CD14-positive monocyte (primary cell): ENCODE results near the gene RECQL5. TPM values are rescaled to one million over a fixed set of nuclear protein-coding genes. Genes with fewer than 3 reads are reported as not detected.

Experiments used
- DNase-seq, 3 donors: peaks; one replicate each; pipeline ENCODE4 v3.0.0-alpha.2; 2011 to 2022
- H2AFZ ChIP-seq: 2 replicates; pipeline ENCODE4 v1.6.0; 2012; ENCODE audit warnings: mild to moderate bottlenecking, low read depth, low read length, inconsistent platforms; ENCODE audit not compliant: insufficient read depth, poor library complexity, severe bottlenecking
- H3K27ac ChIP-seq, 2 donors: 1 replicate in 1 of 2; 2 replicates in 1 of 2; pipeline ENCODE4 v1.5.1; 2012 to 2013; ENCODE audit warnings: low read length in 2 of 2, control low read depth in 1 of 2, inconsistent platforms in 1 of 2, low read depth in 1 of 2, mild to moderate bottlenecking in 1 of 2
- H3K27me3 ChIP-seq, 2 donors: one replicate each; pipeline versions ENCODE4 v1.6.0 to v1.6.1; 2011 to 2013; ENCODE audit warnings: low read length in 2 of 2; ENCODE audit not compliant: control insufficient read depth in 2 of 2, insufficient read depth in 2 of 2
- H3K36me3 ChIP-seq, 2 donors: replicated peaks in 1 of 2; 1 replicate in 1 of 2; 2 replicates in 1 of 2; pipeline versions ENCODE4 v1.5.1 to v1.6.1; 2012 to 2013; ENCODE audit warnings: low read length in 2 of 2, control low read depth in 1 of 2, inconsistent platforms in 1 of 2, mild to moderate bottlenecking in 1 of 2; ENCODE audit not compliant: insufficient read depth in 2 of 2, control insufficient read depth in 1 of 2
- H3K4me1 ChIP-seq, 2 donors: 1 replicate in 1 of 2; 2 replicates in 1 of 2; pipeline versions ENCODE4 v1.5.1 to v1.6.1; 2012 to 2013; ENCODE audit warnings: low read length in 2 of 2, control low read depth in 1 of 2, inconsistent platforms in 1 of 2, mild to moderate bottlenecking in 1 of 2, moderate library complexity in 1 of 2; ENCODE audit not compliant: insufficient read depth in 2 of 2, control insufficient read depth in 1 of 2
- H3K4me2 ChIP-seq: replicated peaks from 2 replicates; pipeline ENCODE3; 2012; ENCODE audit warnings: low read length, moderate library complexity, mild to moderate bottlenecking; ENCODE audit not compliant: poor library complexity, severe bottlenecking; ENCODE audit errors: extremely low read depth
- H3K4me3 ChIP-seq, 3 experiments: fragments of 200-600 bp in 1 of 3; sonication (generic) in 1 of 3; replicated peaks in 1 of 3; 1 replicate in 2 of 3; 2 replicates in 1 of 3; pipeline ENCODE4 v1.5.1; 2011 to 2013; ENCODE audit warnings: low read length in 3 of 3, mild to moderate bottlenecking in 3 of 3, control low read depth in 2 of 3, low read depth in 2 of 3, inconsistent platforms in 1 of 3, moderate library complexity in 1 of 3
- H3K79me2 ChIP-seq: 2 replicates; pipeline ENCODE4 v1.6.0; 2012; ENCODE audit warnings: mild to moderate bottlenecking, control low read depth, inconsistent platforms, low read length, moderate library complexity; ENCODE audit not compliant: insufficient read depth
- H3K9ac ChIP-seq: 2 replicates; pipeline ENCODE4 v1.6.0; 2017; ENCODE audit warnings: low read length, mild to moderate bottlenecking; ENCODE audit not compliant: insufficient read depth, poor library complexity, severe bottlenecking
- H3K9me3 ChIP-seq, 2 donors: replicated peaks in 1 of 2; 1 replicate in 1 of 2; 2 replicates in 1 of 2; pipeline versions ENCODE4 v1.5.1 to v1.6.1; 2012 to 2013; ENCODE audit warnings: low read length in 2 of 2, control low read depth in 1 of 2; ENCODE audit not compliant: control insufficient read depth in 1 of 2, insufficient read depth in 1 of 2
- H4K20me1 ChIP-seq: 2 replicates; pipeline ENCODE4 v1.6.0; 2012; ENCODE audit warnings: mild to moderate bottlenecking, low read length, control low read depth, moderate library complexity; ENCODE audit not compliant: insufficient read depth
- H3K27ac Mint-ChIP-seq, 7 donors: one replicate each; pipeline ENCODE4 v1.8.0; 2020; ENCODE audit warnings: mild to moderate bottlenecking in 7 of 7, mixed read lengths in 7 of 7, moderate library complexity in 6 of 7, inconsistent platforms in 2 of 7
- H3K27me3 Mint-ChIP-seq, 3 donors: one replicate each; pipeline ENCODE4 v1.8.0; 2021 to 2022; ENCODE audit warnings: low read depth in 3 of 3, mild to moderate bottlenecking in 3 of 3, mixed read lengths in 3 of 3, moderate library complexity in 3 of 3, inconsistent platforms in 1 of 3
- H3K36me3 Mint-ChIP-seq, 2 donors: one replicate each; pipeline ENCODE4 v1.8.0; 2020; ENCODE audit warnings: mixed read lengths in 2 of 2, inconsistent platforms in 1 of 2, mild to moderate bottlenecking in 1 of 2
- H3K4me1 Mint-ChIP-seq: one replicate; pipeline ENCODE4 v1.8.0; 2020; ENCODE audit warnings: mild to moderate bottlenecking, mixed read lengths
- H3K4me3 Mint-ChIP-seq, 2 donors: one replicate each; pipeline ENCODE4 v1.8.0; 2020; ENCODE audit warnings: mild to moderate bottlenecking in 2 of 2, mixed read lengths in 2 of 2, moderate library complexity in 1 of 2
- H3K9me3 Mint-ChIP-seq, 7 donors: one replicate each; pipeline ENCODE4 v1.8.0; 2020 to 2022; ENCODE audit warnings: mixed read lengths in 7 of 7, mild to moderate bottlenecking in 6 of 7, moderate library complexity in 6 of 7, inconsistent platforms in 2 of 7
- WGBS: methylation state at CpG from one replicate; pipeline ENCODE4 v1.1.5; 2013; ENCODE audit warnings: missing lambda C conversion rate; ENCODE audit not compliant: insufficient coverage; 5-methylcytosine and 5-hydroxymethylcytosine counted together
- intact Hi-C, 2 donors: fragments of 100-400 bp; cut with micrococcal nuclease; formaldehyde crosslinking; loops; one replicate each; pipeline versions ENCODE4 v1.15.0 to v1.15.1; 2023
- polyA plus RNA-seq, 3 donors: library from polyadenylated mRNA; depleted of rRNA in 1 of 3; unstranded in 2 of 3; stranded (reverse) in 1 of 3; fragments of 300-500 nt in 2 of 3; fragments of >200 nt in 1 of 3; fragmentation: Illumina TruSeq in 2 of 3; gene quantifications; 1 replicate in 2 of 3; 2 replicates in 1 of 3; pipeline ENCODE4 v1.2.3, GENCODE V29; 2012 to 2021
- TF ChIP-seq, protein P1 (sequence below): fragments of 200-600 bp; IDR thresholded peaks from one replicate; pipeline ENCODE4 v1.8.0; 2022; ENCODE audit warnings: antibody characterized with exemption, mild to moderate bottlenecking

Gene RECQL5
- polyA plus RNA-seq, 3 donors, result 3.1 to 27.7 (median 4.4) TPM

DNA sequence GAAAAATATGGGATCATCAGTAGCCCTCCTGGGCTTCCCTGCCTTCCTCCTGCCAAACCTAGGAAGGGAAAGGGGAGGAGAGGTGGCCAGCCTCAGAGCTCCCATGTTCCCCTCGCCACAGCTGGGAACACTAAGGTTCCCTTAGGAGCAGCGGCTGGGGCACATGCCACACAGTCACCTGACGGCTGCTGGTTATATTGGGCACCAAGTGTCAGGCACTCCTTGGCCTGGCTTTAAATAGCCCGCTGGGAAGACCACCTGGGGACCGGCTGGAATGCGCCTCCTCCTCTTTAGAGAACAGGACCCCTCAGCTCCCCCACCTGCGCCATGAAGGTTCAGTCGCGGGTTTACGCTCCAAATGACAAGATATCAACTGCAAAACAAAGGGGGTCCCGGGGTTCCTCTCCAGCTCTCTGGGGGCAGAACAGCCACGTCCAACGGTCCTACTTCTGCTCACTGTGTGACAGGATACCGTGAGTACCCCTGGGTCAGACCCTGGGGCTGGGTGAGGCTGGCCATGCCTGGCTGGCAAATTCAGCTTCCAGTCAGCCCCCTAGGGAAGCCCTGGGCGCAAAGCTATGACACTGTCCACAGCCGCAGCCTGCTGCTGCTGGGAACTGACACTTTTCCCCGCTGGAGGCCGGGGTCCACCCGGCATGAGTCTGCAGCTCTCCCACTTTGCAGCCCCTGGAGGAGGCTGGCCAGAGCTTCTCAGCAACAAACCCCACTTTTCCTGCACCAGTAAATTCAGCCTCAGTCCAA lies 30.4 kb downstream of the RECQL5 start:
- Mint-ChIP-seq H3K36me3 (peaks cover 17 to 18% of the 10 kb centered on the region in 2 donors), H3K27me3 (peaks cover 2 to 8% (median 4%) of the 10 kb centered on the region in 3 donors), H3K4me3 (no peak overlapping the region), H3K27ac (no peak overlapping the region), H3K9me3 (peaks cover 0 to 2% (median 0%) of the 10 kb centered on the region in 7 donors), H3K4me1 (peaks cover 11% of the 10 kb centered on the region)
- intact Hi-C loops, result no loop called here
- no peaks in the 10 kb centered on the region for H3K9me3 ChIP-seq
- TF ChIP-seq, protein P1, sequence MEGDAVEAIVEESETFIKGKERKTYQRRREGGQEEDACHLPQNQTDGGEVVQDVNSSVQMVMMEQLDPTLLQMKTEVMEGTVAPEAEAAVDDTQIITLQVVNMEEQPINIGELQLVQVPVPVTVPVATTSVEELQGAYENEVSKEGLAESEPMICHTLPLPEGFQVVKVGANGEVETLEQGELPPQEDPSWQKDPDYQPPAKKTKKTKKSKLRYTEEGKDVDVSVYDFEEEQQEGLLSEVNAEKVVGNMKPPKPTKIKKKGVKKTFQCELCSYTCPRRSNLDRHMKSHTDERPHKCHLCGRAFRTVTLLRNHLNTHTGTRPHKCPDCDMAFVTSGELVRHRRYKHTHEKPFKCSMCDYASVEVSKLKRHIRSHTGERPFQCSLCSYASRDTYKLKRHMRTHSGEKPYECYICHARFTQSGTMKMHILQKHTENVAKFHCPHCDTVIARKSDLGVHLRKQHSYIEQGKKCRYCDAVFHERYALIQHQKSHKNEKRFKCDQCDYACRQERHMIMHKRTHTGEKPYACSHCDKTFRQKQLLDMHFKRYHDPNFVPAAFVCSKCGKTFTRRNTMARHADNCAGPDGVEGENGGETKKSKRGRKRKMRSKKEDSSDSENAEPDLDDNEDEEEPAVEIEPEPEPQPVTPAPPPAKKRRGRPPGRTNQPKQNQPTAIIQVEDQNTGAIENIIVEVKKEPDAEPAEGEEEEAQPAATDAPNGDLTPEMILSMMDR, result no peak
- no peaks in the 10 kb centered on the region for H3K79me2 ChIP-seq
- 96% methylated on average over 16 of the region's 19 CpGs for WGBS
- no peak overlapping the region for H3K4me2 ChIP-seq
- no peak overlapping the region for H3K9ac ChIP-seq
- DNase-seq, result no peak
- H3K27me3 ChIP-seq, result no peaks in the 10 kb centered on the region
- H3K4me3 ChIP-seq, result no peak overlapping the region
- no peak overlapping the region for H3K27ac ChIP-seq
- peaks cover 5 to 13% of the 10 kb centered on the region in 2 donors for H3K4me1 ChIP-seq
- H2AFZ ChIP-seq, result no peak overlapping the region
- peaks cover 13% of the 10 kb centered on the region for H4K20me1 ChIP-seq
- H3K36me3 ChIP-seq, result peaks cover 8 to 27% of the 10 kb centered on the region in 2 donors

DNA sequence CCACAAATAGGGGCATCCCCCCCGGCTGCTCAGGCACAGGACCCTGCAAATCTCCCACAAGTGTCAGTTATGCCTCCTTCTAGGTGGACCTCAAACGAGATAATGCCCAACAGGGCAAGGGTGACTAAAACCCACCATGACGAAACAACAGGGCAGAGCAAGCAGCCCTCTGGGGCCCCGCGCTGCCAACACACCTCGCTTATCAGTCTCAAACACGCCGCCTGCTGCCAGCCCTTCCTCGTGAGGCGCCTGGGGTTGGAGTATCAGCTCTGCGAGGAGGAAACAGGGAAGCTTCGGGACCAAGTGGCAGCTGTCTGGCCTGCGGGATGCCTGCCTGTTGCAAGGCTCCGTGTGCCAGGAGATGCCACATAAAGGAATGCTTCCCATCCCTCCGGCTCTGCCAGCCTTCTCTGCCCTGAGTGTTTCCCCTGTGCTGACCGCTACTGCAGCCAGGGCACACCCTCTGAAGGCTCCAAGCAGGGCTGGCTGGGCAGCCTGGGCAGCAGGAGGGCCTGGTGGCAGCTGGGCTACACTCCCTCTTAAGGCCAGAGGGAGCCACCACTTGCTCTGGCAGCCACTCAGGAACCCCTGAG lies 31.2 kb downstream of the RECQL5 start:
- peaks cover 17 to 20% of the 10 kb centered on the region in 2 donors for H3K36me3 Mint-ChIP-seq

More for the DNA sequence above, 31.2 kb downstream of the RECQL5 start:
- no peak overlapping the region for H3K4me3 ChIP-seq
- no peak overlapping the region for H3K9ac ChIP-seq
- peaks cover 5 to 13% of the 10 kb centered on the region in 2 donors for H3K4me1 ChIP-seq
- H4K20me1 ChIP-seq, result peaks cover 13% of the 10 kb centered on the region
- WGBS, result 22% methylated on average over 14 of the region's 16 CpGs
- peaks cover 0 to 2% (median 0%) of the 10 kb centered on the region in 7 donors for H3K9me3 Mint-ChIP-seq
- peaks cover 2 to 8% (median 4%) of the 10 kb centered on the region in 3 donors for H3K27me3 Mint-ChIP-seq
- H3K27me3 ChIP-seq, result no peaks in the 10 kb centered on the region
- H3K4me1 Mint-ChIP-seq, result peaks cover 11% of the 10 kb centered on the region
- TF ChIP-seq, protein P1, result no peak
- no peak overlapping the region for H2AFZ ChIP-seq
- DNase-seq, result no peak
- no peak overlapping the region for H3K4me3 Mint-ChIP-seq
- H3K27ac ChIP-seq, result no peak overlapping the region
- H3K4me2 ChIP-seq, result no peak overlapping the region
- peak overlapping the region in 1 of 7 donors; percentile 64 for H3K27ac Mint-ChIP-seq
- intact Hi-C loops, result no loop called here
- H3K36me3 ChIP-seq, result peaks cover 8 to 19% of the 10 kb centered on the region in 2 donors
- no peaks in the 10 kb centered on the region for H3K9me3 ChIP-seq
- no peaks in the 10 kb centered on the region for H3K79me2 ChIP-seq
